GM23338 (cell line): Measurements from ENCODE around the gene AHNAK.
"Not testable (repeated sequence)": the region's sequence is repeated elsewhere in the genome, so short reads cannot be mapped to it uniquely, and the experiment has no call there.

Experiments
- EZH2 ChIP-seq: fragments of 200-600 bp; sonication (generic); IDR thresholded peaks from one replicate; pipeline ENCODE4 v1.8.0; 2017; ENCODE audit warnings: antibody characterized with exemption, mild to moderate bottlenecking, low read depth; ENCODE audit not compliant: unreplicated experiment
- EZH2phosphoT487 ChIP-seq: fragments of 200-600 bp; sonication (generic); IDR thresholded peaks from one replicate; pipeline ENCODE4 v1.8.1; 2018; ENCODE audit warnings: antibody characterized with exemption; ENCODE audit not compliant: unreplicated experiment
- POLR2AphosphoS5 ChIP-seq: IDR thresholded peaks from 2 replicates; pipeline ENCODE4 v1.6.1; 2016; ENCODE audit warnings: antibody characterized with exemption, low read depth
- ZNF331 ChIP-seq: fragments of 250-450 bp; sonication (Bioruptor Pico); IDR thresholded peaks from 2 replicates; pipeline ENCODE4 v1.5.0; 2020; ENCODE audit warnings: low read depth, mild to moderate bottlenecking, moderate library complexity
- TF ChIP-seq, protein P1 (sequence below), 2 experiments: fragments of 200-600 bp in 1 of 2; sonication (generic) in 1 of 2; conservative IDR thresholded peaks; 2 replicates each; pipeline versions ENCODE4 v1.5.1 to v1.6.1; 2016 to 2017; ENCODE audit warnings: antibody characterized with exemption in 2 of 2, low read depth in 2 of 2, mild to moderate bottlenecking in 2 of 2, moderate library complexity in 1 of 2
- TF ChIP-seq, protein P2 (sequence below): IDR thresholded peaks from 2 replicates; pipeline ENCODE4 v1.6.1; 2016; ENCODE audit warnings: antibody characterized with exemption

- TF ChIP-seq, protein P1, sequence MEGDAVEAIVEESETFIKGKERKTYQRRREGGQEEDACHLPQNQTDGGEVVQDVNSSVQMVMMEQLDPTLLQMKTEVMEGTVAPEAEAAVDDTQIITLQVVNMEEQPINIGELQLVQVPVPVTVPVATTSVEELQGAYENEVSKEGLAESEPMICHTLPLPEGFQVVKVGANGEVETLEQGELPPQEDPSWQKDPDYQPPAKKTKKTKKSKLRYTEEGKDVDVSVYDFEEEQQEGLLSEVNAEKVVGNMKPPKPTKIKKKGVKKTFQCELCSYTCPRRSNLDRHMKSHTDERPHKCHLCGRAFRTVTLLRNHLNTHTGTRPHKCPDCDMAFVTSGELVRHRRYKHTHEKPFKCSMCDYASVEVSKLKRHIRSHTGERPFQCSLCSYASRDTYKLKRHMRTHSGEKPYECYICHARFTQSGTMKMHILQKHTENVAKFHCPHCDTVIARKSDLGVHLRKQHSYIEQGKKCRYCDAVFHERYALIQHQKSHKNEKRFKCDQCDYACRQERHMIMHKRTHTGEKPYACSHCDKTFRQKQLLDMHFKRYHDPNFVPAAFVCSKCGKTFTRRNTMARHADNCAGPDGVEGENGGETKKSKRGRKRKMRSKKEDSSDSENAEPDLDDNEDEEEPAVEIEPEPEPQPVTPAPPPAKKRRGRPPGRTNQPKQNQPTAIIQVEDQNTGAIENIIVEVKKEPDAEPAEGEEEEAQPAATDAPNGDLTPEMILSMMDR (conservative IDR thresholded peaks at IDR 0.05; ENCODE audit: low read depth in 2 of 2), result not testable (repeated sequence)
- TF ChIP-seq POLR2AphosphoS5; EZH2; EZH2phosphoT487; ZNF331 (CRISPR knock-in tag): not testable (repeated sequence)
- TF ChIP-seq, protein P2, sequence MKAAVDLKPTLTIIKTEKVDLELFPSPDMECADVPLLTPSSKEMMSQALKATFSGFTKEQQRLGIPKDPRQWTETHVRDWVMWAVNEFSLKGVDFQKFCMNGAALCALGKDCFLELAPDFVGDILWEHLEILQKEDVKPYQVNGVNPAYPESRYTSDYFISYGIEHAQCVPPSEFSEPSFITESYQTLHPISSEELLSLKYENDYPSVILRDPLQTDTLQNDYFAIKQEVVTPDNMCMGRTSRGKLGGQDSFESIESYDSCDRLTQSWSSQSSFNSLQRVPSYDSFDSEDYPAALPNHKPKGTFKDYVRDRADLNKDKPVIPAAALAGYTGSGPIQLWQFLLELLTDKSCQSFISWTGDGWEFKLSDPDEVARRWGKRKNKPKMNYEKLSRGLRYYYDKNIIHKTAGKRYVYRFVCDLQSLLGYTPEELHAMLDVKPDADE, result not testable (repeated sequence)
Measured at GRCh38 chr11:62550478-62550877, 3.9 kb upstream of the AHNAK start.
